CD14-positive monocyte (primary cell): ENCODE data around the gene RPL37. TPM values are rescaled to one million over a fixed set of nuclear protein-coding genes. Genes with fewer than 3 reads are reported as not detected.

Source experiments
- DNase-seq, 3 donors: peaks; one replicate each; pipeline ENCODE4 v3.0.0-alpha.2; 2011 to 2022
- H2AFZ ChIP-seq: 2 replicates; pipeline ENCODE4 v1.6.0; 2012; ENCODE audit warnings: mild to moderate bottlenecking, low read depth, low read length, inconsistent platforms; ENCODE audit not compliant: insufficient read depth, poor library complexity, severe bottlenecking
- H3K27ac ChIP-seq, 2 donors: 1 replicate in 1 of 2; 2 replicates in 1 of 2; pipeline ENCODE4 v1.5.1; 2012 to 2013; ENCODE audit warnings: low read length in 2 of 2, control low read depth in 1 of 2, inconsistent platforms in 1 of 2, low read depth in 1 of 2, mild to moderate bottlenecking in 1 of 2
- H3K27me3 ChIP-seq, 2 donors: one replicate each; pipeline versions ENCODE4 v1.6.0 to v1.6.1; 2011 to 2013; ENCODE audit warnings: low read length in 2 of 2; ENCODE audit not compliant: control insufficient read depth in 2 of 2, insufficient read depth in 2 of 2
- H3K36me3 ChIP-seq, 2 donors: replicated peaks in 1 of 2; 1 replicate in 1 of 2; 2 replicates in 1 of 2; pipeline versions ENCODE4 v1.5.1 to v1.6.1; 2012 to 2013; ENCODE audit warnings: low read length in 2 of 2, control low read depth in 1 of 2, inconsistent platforms in 1 of 2, mild to moderate bottlenecking in 1 of 2; ENCODE audit not compliant: insufficient read depth in 2 of 2, control insufficient read depth in 1 of 2
- H3K4me1 ChIP-seq, 2 donors: 1 replicate in 1 of 2; 2 replicates in 1 of 2; pipeline versions ENCODE4 v1.5.1 to v1.6.1; 2012 to 2013; ENCODE audit warnings: low read length in 2 of 2, control low read depth in 1 of 2, inconsistent platforms in 1 of 2, mild to moderate bottlenecking in 1 of 2, moderate library complexity in 1 of 2; ENCODE audit not compliant: insufficient read depth in 2 of 2, control insufficient read depth in 1 of 2
- H3K4me2 ChIP-seq: replicated peaks from 2 replicates; pipeline ENCODE3; 2012; ENCODE audit warnings: low read length, moderate library complexity, mild to moderate bottlenecking; ENCODE audit not compliant: poor library complexity, severe bottlenecking; ENCODE audit errors: extremely low read depth
- H3K4me3 ChIP-seq, 3 experiments: fragments of 200-600 bp in 1 of 3; sonication (generic) in 1 of 3; replicated peaks in 1 of 3; 1 replicate in 2 of 3; 2 replicates in 1 of 3; pipeline ENCODE4 v1.5.1; 2011 to 2013; ENCODE audit warnings: low read length in 3 of 3, mild to moderate bottlenecking in 3 of 3, control low read depth in 2 of 3, low read depth in 2 of 3, inconsistent platforms in 1 of 3, moderate library complexity in 1 of 3
- H3K79me2 ChIP-seq: 2 replicates; pipeline ENCODE4 v1.6.0; 2012; ENCODE audit warnings: mild to moderate bottlenecking, control low read depth, inconsistent platforms, low read length, moderate library complexity; ENCODE audit not compliant: insufficient read depth
- H3K9ac ChIP-seq: 2 replicates; pipeline ENCODE4 v1.6.0; 2017; ENCODE audit warnings: low read length, mild to moderate bottlenecking; ENCODE audit not compliant: insufficient read depth, poor library complexity, severe bottlenecking
- H3K9me3 ChIP-seq, 2 donors: replicated peaks in 1 of 2; 1 replicate in 1 of 2; 2 replicates in 1 of 2; pipeline versions ENCODE4 v1.5.1 to v1.6.1; 2012 to 2013; ENCODE audit warnings: low read length in 2 of 2, control low read depth in 1 of 2; ENCODE audit not compliant: control insufficient read depth in 1 of 2, insufficient read depth in 1 of 2
- H4K20me1 ChIP-seq: 2 replicates; pipeline ENCODE4 v1.6.0; 2012; ENCODE audit warnings: mild to moderate bottlenecking, low read length, control low read depth, moderate library complexity; ENCODE audit not compliant: insufficient read depth
- H3K27ac Mint-ChIP-seq, 7 donors: one replicate each; pipeline ENCODE4 v1.8.0; 2020; ENCODE audit warnings: mild to moderate bottlenecking in 7 of 7, mixed read lengths in 7 of 7, moderate library complexity in 6 of 7, inconsistent platforms in 2 of 7
- H3K27me3 Mint-ChIP-seq, 3 donors: one replicate each; pipeline ENCODE4 v1.8.0; 2021 to 2022; ENCODE audit warnings: low read depth in 3 of 3, mild to moderate bottlenecking in 3 of 3, mixed read lengths in 3 of 3, moderate library complexity in 3 of 3, inconsistent platforms in 1 of 3
- H3K36me3 Mint-ChIP-seq, 2 donors: one replicate each; pipeline ENCODE4 v1.8.0; 2020; ENCODE audit warnings: mixed read lengths in 2 of 2, inconsistent platforms in 1 of 2, mild to moderate bottlenecking in 1 of 2
- H3K4me1 Mint-ChIP-seq: one replicate; pipeline ENCODE4 v1.8.0; 2020; ENCODE audit warnings: mild to moderate bottlenecking, mixed read lengths
- H3K4me3 Mint-ChIP-seq, 2 donors: one replicate each; pipeline ENCODE4 v1.8.0; 2020; ENCODE audit warnings: mild to moderate bottlenecking in 2 of 2, mixed read lengths in 2 of 2, moderate library complexity in 1 of 2
- H3K9me3 Mint-ChIP-seq, 7 donors: one replicate each; pipeline ENCODE4 v1.8.0; 2020 to 2022; ENCODE audit warnings: mixed read lengths in 7 of 7, mild to moderate bottlenecking in 6 of 7, moderate library complexity in 6 of 7, inconsistent platforms in 2 of 7
- CTCF ChIP-seq: fragments of 200-600 bp; IDR thresholded peaks from one replicate; pipeline ENCODE4 v1.8.0; 2022; ENCODE audit warnings: antibody characterized with exemption, mild to moderate bottlenecking
- WGBS: methylation state at CpG from one replicate; pipeline ENCODE4 v1.1.5; 2013; ENCODE audit warnings: missing lambda C conversion rate; ENCODE audit not compliant: insufficient coverage; 5-methylcytosine and 5-hydroxymethylcytosine counted together
- intact Hi-C, 2 donors: fragments of 100-400 bp; cut with micrococcal nuclease; formaldehyde crosslinking; loops; one replicate each; pipeline versions ENCODE4 v1.15.0 to v1.15.1; 2023
- polyA plus RNA-seq, 3 donors: library from polyadenylated mRNA; depleted of rRNA in 1 of 3; unstranded in 2 of 3; stranded (reverse) in 1 of 3; fragments of 300-500 nt in 2 of 3; fragments of >200 nt in 1 of 3; fragmentation: Illumina TruSeq in 2 of 3; gene quantifications; 1 replicate in 2 of 3; 2 replicates in 1 of 3; pipeline ENCODE4 v1.2.3, GENCODE V29; 2012 to 2021

RPL37 gene
- polyA plus RNA-seq, 3 donors = 87.9 to 813 (median 738) TPM

- Histone ChIP-seq H3K27me3 (no peaks in the 10 kb centered on the region), H3K36me3 (peaks cover 75 to 90% of the 10 kb centered on the region in 2 donors), H2AFZ (no peak overlapping the region), H3K79me2 (peaks cover 51% of the 10 kb centered on the region), H3K9ac (no peak overlapping the region), H3K4me1 (peaks cover 14 to 19% of the 10 kb centered on the region in 2 donors), H3K4me3 (no peak overlapping the region), H3K9me3 (no peaks in the 10 kb centered on the region), H3K4me2 (no peak overlapping the region), H3K27ac (no peak overlapping the region), H4K20me1 (peaks cover 90% of the 10 kb centered on the region)
- H3K36me3 Mint-ChIP-seq = peaks cover 78 to 89% of the 10 kb centered on the region in 2 donors
- peaks cover 30% of the 10 kb centered on the region for H3K4me1 Mint-ChIP-seq
- no CpG with 5 or more reads among the region's 13 CpGs for WGBS
- no peaks in the 10 kb centered on the region for H3K27me3 Mint-ChIP-seq
- DNase-seq = no peak
- H3K9me3 Mint-ChIP-seq = peaks cover 0 to under 1% (median 0%) of the 10 kb centered on the region in 7 donors
- no peak overlapping the region for H3K4me3 Mint-ChIP-seq
- H3K27ac Mint-ChIP-seq = peak overlapping the region in 3 of 7 donors; percentile 15 to 48 (median 20)
- no peak for TF ChIP-seq CTCF
- intact Hi-C loops = loop anchor here in 1 of 2 donors (10.0 kb wide), 2 partner anchors 75 to 1075 kb away; partner anchors contain the start of genes RIMOC1 and TTC33
Observed at GRCh38 chr5:40829748-40830533, 5.1 kb downstream of the RPL37 start.

GRCh38 chr5:40828690-40829661 lies 6.0 kb downstream of the RPL37 start:
- H3K27ac ChIP-seq = peak overlapping the region in 1 of 2 donors; percentile 36
- intact Hi-C loops = no loop called here
- no peaks in the 10 kb centered on the region for H3K27me3 Mint-ChIP-seq
- no peak overlapping the region for H3K9ac ChIP-seq
- no peak for DNase-seq
- H3K4me2 ChIP-seq = no peak overlapping the region
- no peaks in the 10 kb centered on the region for H3K9me3 Mint-ChIP-seq
- TF ChIP-seq CTCF = no peak
- peaks cover 27% of the 10 kb centered on the region for H3K4me1 Mint-ChIP-seq
- peaks cover 90% of the 10 kb centered on the region for H4K20me1 ChIP-seq
- H3K27me3 ChIP-seq = no peaks in the 10 kb centered on the region
- WGBS = 100% methylated on average over 2 of the region's 3 CpGs
- no peak overlapping the region for H3K4me3 Mint-ChIP-seq
- no peak overlapping the region for H2AFZ ChIP-seq
- H3K4me3 ChIP-seq = no peak overlapping the region
- peaks cover 75 to 86% of the 10 kb centered on the region in 2 donors for H3K36me3 Mint-ChIP-seq
- peaks cover 75 to 93% of the 10 kb centered on the region in 2 donors for H3K36me3 ChIP-seq
- peaks cover 10 to 14% of the 10 kb centered on the region in 2 donors for H3K4me1 ChIP-seq
- peaks cover 41% of the 10 kb centered on the region for H3K79me2 ChIP-seq
- no peaks in the 10 kb centered on the region for H3K9me3 ChIP-seq
- H3K27ac Mint-ChIP-seq = peak overlapping the region in 6 of 7 donors; percentile 5 to 73 (median 36)
